ENCODE measurements around the gene HSD11B1L. TPM values are rescaled to one million over a fixed set of nuclear protein-coding genes. Genes with fewer than 3 reads are reported as not detected.
A peak's percentile ranks its signal among the peaks of the same experiment; 100 is the strongest.

HSD11B1L gene
- total and polyA plus RNA-seq, 2 donors (not counting 3 experiments of a cell fraction or from before 2014, with no cell fraction given): 4.4 to 9.1 TPM

DNA sequence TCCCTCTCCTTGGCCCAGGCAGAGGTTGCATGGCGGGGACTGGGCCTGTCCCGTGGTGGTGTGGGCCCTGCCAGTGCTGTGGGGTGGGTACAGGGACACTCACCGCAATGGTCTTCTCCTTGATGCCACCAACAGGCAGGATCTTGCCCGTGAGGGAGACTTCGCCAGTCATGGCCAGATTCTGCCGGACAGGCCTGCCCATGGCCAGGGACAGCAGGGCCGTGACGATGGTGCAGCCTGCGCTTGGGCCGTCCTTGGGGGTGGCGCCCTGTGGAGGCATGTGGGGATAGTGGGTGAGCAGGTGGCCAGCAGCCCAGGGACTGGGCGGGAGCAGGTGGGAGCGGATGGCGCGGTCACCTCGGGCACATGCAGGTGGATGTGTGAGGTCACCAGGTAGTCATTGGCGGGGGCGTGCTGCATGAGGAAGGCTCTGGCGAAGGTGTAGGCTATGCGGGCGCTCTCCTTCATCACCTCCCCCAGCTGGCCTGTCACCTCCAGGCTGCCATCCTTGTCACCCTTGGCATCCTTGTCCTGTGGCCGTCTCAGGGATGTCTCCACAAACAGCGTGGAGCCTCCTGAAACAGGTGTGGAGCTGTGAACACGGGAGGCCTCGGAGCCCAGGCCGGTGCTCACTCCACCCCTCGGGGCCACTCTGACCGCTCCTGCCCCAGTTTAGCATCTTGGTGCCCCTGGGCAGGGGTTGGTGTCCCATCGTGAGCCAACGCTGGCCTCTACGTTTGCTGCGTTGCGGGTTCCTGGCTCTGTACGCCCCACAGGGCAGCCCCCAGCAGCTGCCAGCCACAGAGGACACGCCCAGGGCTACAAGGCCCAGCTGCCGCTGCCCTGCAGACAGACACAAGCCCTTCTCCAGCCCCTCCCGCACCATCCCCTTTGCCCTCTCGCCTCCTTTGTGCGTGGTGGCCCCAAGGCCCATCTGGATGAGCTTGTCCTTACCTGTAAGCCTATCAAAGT, 12.7 kb downstream of the HSD11B1L start:
- intact Hi-C loops (cut with micrococcal nuclease): no loop called here
- CTCF ChIA-PET: no interaction called here
- no peaks in the 10 kb centered on the region for H4K20me1 ChIP-seq (replicated peaks; ENCODE audit: control insufficient read depth, extremely low read depth, insufficient read depth, low read length)
- H3K4me1 ChIP-seq (ENCODE audit: control insufficient read depth, extremely low read depth, insufficient read depth, low read length): peaks cover 8% of the 10 kb centered on the region
- no peaks in the 10 kb centered on the region for H3K9me1 ChIP-seq (replicated peaks; ENCODE audit: control insufficient read depth, extremely low read depth, insufficient read depth, low read length)
- no peak overlapping the region for H2AFZ ChIP-seq (ENCODE audit: low read depth, low read length)
- H3K27me3 ChIP-seq (ENCODE audit: control insufficient read depth in 2 of 2, insufficient read depth in 2 of 2, low read length in 2 of 2): no peaks in the 10 kb centered on the region
- peaks cover 52% of the 10 kb centered on the region for H3K79me2 ChIP-seq (ENCODE audit: control insufficient read depth, insufficient read depth, low read length)
- FAIRE-seq: no peak
- H3K4me2 ChIP-seq (ENCODE audit: insufficient read depth, low read length): no peak overlapping the region
- H3K9ac ChIP-seq (replicated peaks; ENCODE audit: extremely low read depth, insufficient read depth, low read length): no peak overlapping the region
- TF ChIP-seq GATA2 (IDR thresholded peaks at IDR 0.05; ENCODE audit: insufficient read depth, insufficient read length, low read depth, low read length): no peak
- peak; percentile 45 for TF ChIP-seq POLR2A (IDR thresholded peaks at IDR 0.05; ENCODE audit: low read depth, low read length)
- DNase-seq (ENCODE audit: low read depth, low spot score): no peak
- H3K9me3 ChIP-seq (replicated peaks; ENCODE audit: control insufficient read depth, insufficient read depth, low read length): no peaks in the 10 kb centered on the region
- H3K4me3 ChIP-seq (replicated peaks in 1 of 3; ENCODE audit: insufficient read depth in 1 of 3, low read depth in 1 of 3, low read length in 3 of 3): no peak overlapping the region
- dilution Hi-C loops (cut with MboI; ENCODE audit: extremely low pct_ligation_motif_present, low sequenced_read_pairs): no loop called here
- no TSS peak for BruUV-seq (replicated peaks)
- H3K36me3 ChIP-seq (ENCODE audit: control insufficient read depth in 2 of 2, extremely low read depth in 1 of 2, insufficient read depth in 2 of 2, low read length in 2 of 2): peaks cover 8 to 45% of the 10 kb centered on the region in 2 experiments
- no peak overlapping the region for H3K27ac ChIP-seq (ENCODE audit: insufficient read depth, low read depth, low read length)
- POLR2A ChIA-PET: no interaction called here

- Histone ChIP-seq H3K79me2 (ENCODE audit: control insufficient read depth, insufficient read depth, low read length) (peaks cover 52% of the 10 kb centered on the region), H2AFZ (ENCODE audit: low read depth, low read length) (no peak overlapping the region), H3K4me2 (ENCODE audit: insufficient read depth, low read length) (no peak overlapping the region), H3K4me3 (replicated peaks in 1 of 3; ENCODE audit: insufficient read depth in 1 of 3, low read depth in 1 of 3, low read length in 3 of 3) (no peak overlapping the region), H3K4me1 (ENCODE audit: control insufficient read depth, extremely low read depth, insufficient read depth, low read length) (peaks cover 8% of the 10 kb centered on the region), H4K20me1 (replicated peaks; ENCODE audit: control insufficient read depth, extremely low read depth, insufficient read depth, low read length) (no peaks in the 10 kb centered on the region), H3K27me3 (ENCODE audit: control insufficient read depth in 2 of 2, insufficient read depth in 2 of 2, low read length in 2 of 2) (no peaks in the 10 kb centered on the region), H3K9me1 (replicated peaks; ENCODE audit: control insufficient read depth, extremely low read depth, insufficient read depth, low read length) (no peaks in the 10 kb centered on the region), H3K9me3 (replicated peaks; ENCODE audit: control insufficient read depth, insufficient read depth, low read length) (no peaks in the 10 kb centered on the region), H3K9ac (replicated peaks; ENCODE audit: extremely low read depth, insufficient read depth, low read length) (no peak overlapping the region), H3K36me3 (ENCODE audit: control insufficient read depth in 2 of 2, extremely low read depth in 1 of 2, insufficient read depth in 2 of 2, low read length in 2 of 2) (peaks cover 11 to 50% of the 10 kb centered on the region in 2 experiments), H3K27ac (ENCODE audit: insufficient read depth, low read depth, low read length) (no peak overlapping the region)
- dilution Hi-C loops (cut with MboI; ENCODE audit: extremely low pct_ligation_motif_present, low sequenced_read_pairs) (no loop called here), intact Hi-C loops (cut with micrococcal nuclease) (no loop called here)
- ChIA-PET CTCF (no interaction called here), POLR2A (no interaction called here)
- FAIRE-seq (no peak), DNase-seq (ENCODE audit: low read depth, low spot score) (no peak)
- TF ChIP-seq, protein P1, sequence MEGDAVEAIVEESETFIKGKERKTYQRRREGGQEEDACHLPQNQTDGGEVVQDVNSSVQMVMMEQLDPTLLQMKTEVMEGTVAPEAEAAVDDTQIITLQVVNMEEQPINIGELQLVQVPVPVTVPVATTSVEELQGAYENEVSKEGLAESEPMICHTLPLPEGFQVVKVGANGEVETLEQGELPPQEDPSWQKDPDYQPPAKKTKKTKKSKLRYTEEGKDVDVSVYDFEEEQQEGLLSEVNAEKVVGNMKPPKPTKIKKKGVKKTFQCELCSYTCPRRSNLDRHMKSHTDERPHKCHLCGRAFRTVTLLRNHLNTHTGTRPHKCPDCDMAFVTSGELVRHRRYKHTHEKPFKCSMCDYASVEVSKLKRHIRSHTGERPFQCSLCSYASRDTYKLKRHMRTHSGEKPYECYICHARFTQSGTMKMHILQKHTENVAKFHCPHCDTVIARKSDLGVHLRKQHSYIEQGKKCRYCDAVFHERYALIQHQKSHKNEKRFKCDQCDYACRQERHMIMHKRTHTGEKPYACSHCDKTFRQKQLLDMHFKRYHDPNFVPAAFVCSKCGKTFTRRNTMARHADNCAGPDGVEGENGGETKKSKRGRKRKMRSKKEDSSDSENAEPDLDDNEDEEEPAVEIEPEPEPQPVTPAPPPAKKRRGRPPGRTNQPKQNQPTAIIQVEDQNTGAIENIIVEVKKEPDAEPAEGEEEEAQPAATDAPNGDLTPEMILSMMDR (IDR thresholded peaks at IDR 0.05; ENCODE audit: extremely low read depth in 1 of 2, insufficient read depth in 1 of 2, low read depth in 1 of 2, low read length in 2 of 2): no peak
- peak; percentile 17 for TF ChIP-seq POLR2AphosphoS5 (IDR thresholded peaks at IDR 0.05; ENCODE audit: insufficient read depth, low read depth, low read length)
- BruUV-seq (replicated peaks): no TSS peak
Measured at GRCh38 chr19:5694167-5694955, 13.5 kb downstream of the HSD11B1L start.

All from endothelial cell of umbilical vein (primary cell).